Chondrocyte (in vitro differentiated cells): Measurements from ENCODE around the gene CEP89. TPM values are rescaled to one million over a fixed set of nuclear protein-coding genes. Genes with fewer than 3 reads are reported as not detected.
"Not testable (repeated sequence)": the region's sequence is repeated elsewhere in the genome, so short reads cannot be mapped to it uniquely, and the experiment has no call there.

Source experiments
- DNase-seq: peaks from one replicate; pipeline ENCODE4 v3.0.0; 2021; ENCODE audit warnings: mixed read lengths, low spot score
- H3K27ac Mint-ChIP-seq: one replicate; pipeline ENCODE4 v1.8.0; 2021; ENCODE audit warnings: mild to moderate bottlenecking, moderate library complexity, mixed read lengths; ENCODE audit not compliant: unreplicated experiment
- H3K27me3 Mint-ChIP-seq: 2 replicates; pipeline ENCODE4 v1.8.0; 2021; ENCODE audit warnings: low read depth, mixed read lengths
- H3K36me3 Mint-ChIP-seq: 2 replicates; pipeline ENCODE4 v1.8.0; 2021; ENCODE audit warnings: low read depth, mixed read lengths
- H3K4me1 Mint-ChIP-seq: 2 replicates; pipeline ENCODE4 v1.8.0; 2021; ENCODE audit warnings: low read depth, mild to moderate bottlenecking, mixed read lengths
- H3K4me3 Mint-ChIP-seq: one replicate; pipeline ENCODE4 v1.8.0; 2021; ENCODE audit warnings: mild to moderate bottlenecking, moderate library complexity, mixed read lengths; ENCODE audit not compliant: unreplicated experiment
- H3K9me3 Mint-ChIP-seq: 2 replicates; pipeline ENCODE4 v1.8.0; 2021; ENCODE audit warnings: low read depth, mixed read lengths
- total RNA-seq: library from RNA; stranded (reverse); gene quantifications from 3 replicates; pipeline ENCODE4 v1.2.1, GENCODE V29; 2021
- TF ChIP-seq, protein P1 (sequence below): fragments of 200-600 bp; sonication (generic); IDR thresholded peaks from 2 replicates; pipeline ENCODE4 v1.5.0; 2021; ENCODE audit warnings: antibody characterized with exemption, mild to moderate bottlenecking, moderate library complexity

The CEP89 gene
- total RNA-seq, 1 donor from 2014 or later = 29.8 TPM

- Mint-ChIP-seq H3K4me1 (no peaks in the 10 kb centered on the region), H3K9me3 (no peaks in the 10 kb centered on the region), H3K4me3 (no peak overlapping the region), H3K27ac (no peak overlapping the region), H3K27me3 (no peaks in the 10 kb centered on the region), H3K36me3 (peaks cover 14% of the 10 kb centered on the region)
- no peak for DNase-seq
- TF ChIP-seq, protein P1, sequence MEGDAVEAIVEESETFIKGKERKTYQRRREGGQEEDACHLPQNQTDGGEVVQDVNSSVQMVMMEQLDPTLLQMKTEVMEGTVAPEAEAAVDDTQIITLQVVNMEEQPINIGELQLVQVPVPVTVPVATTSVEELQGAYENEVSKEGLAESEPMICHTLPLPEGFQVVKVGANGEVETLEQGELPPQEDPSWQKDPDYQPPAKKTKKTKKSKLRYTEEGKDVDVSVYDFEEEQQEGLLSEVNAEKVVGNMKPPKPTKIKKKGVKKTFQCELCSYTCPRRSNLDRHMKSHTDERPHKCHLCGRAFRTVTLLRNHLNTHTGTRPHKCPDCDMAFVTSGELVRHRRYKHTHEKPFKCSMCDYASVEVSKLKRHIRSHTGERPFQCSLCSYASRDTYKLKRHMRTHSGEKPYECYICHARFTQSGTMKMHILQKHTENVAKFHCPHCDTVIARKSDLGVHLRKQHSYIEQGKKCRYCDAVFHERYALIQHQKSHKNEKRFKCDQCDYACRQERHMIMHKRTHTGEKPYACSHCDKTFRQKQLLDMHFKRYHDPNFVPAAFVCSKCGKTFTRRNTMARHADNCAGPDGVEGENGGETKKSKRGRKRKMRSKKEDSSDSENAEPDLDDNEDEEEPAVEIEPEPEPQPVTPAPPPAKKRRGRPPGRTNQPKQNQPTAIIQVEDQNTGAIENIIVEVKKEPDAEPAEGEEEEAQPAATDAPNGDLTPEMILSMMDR = no peak
Measured at GRCh38 chr19:33000910-33001309, 29.2 kb upstream of the CEP89 start.

GRCh38 chr19:33000510-33000909 is 28.8 kb upstream of the CEP89 start:
- Mint-ChIP-seq H3K27ac (no peak overlapping the region), H3K4me3 (no peak overlapping the region), H3K4me1 (no peaks in the 10 kb centered on the region), H3K27me3 (no peaks in the 10 kb centered on the region), H3K36me3 (peaks cover 14% of the 10 kb centered on the region), H3K9me3 (no peaks in the 10 kb centered on the region)
- no peak for DNase-seq
- TF ChIP-seq, protein P1 = no peak

- DNase-seq = no peak
- Mint-ChIP-seq H3K9me3 (no peaks in the 10 kb centered on the region), H3K27ac (no peak overlapping the region), H3K27me3 (no peaks in the 10 kb centered on the region), H3K36me3 (peaks cover 11% of the 10 kb centered on the region), H3K4me1 (no peaks in the 10 kb centered on the region), H3K4me3 (no peak overlapping the region)
- TF ChIP-seq, protein P1 = no peak
Measured at GRCh38 chr19:32998722-32999121, 27.0 kb upstream of the CEP89 start.

GRCh38 chr19:32997716-32998355 is 26.1 kb upstream of the CEP89 start:
- Mint-ChIP-seq H3K4me3 (no peak overlapping the region), H3K36me3 (peaks cover 8% of the 10 kb centered on the region), H3K27ac (no peak overlapping the region), H3K27me3 (no peaks in the 10 kb centered on the region), H3K4me1 (no peaks in the 10 kb centered on the region), H3K9me3 (no peaks in the 10 kb centered on the region)
- TF ChIP-seq, protein P1 = no peak
- DNase-seq = no peak

GRCh38 chr19:32997061-32997464 is 25.3 kb upstream of the CEP89 start:
- H3K36me3 Mint-ChIP-seq, H3K27ac Mint-ChIP-seq, DNase-seq: not testable (repeated sequence)

GRCh38 chr19:32995966-32996365 is 24.2 kb upstream of the CEP89 start:
- H3K36me3 Mint-ChIP-seq = peaks cover 10% of the 10 kb centered on the region
- not testable (repeated sequence) for H3K4me1 Mint-ChIP-seq, H3K27ac Mint-ChIP-seq, H3K9me3 Mint-ChIP-seq, DNase-seq, H3K4me3 Mint-ChIP-seq, H3K27me3 Mint-ChIP-seq

More at GRCh38 chr19:32997061-32997464, 25.3 kb upstream of the CEP89 start:
- H3K9me3 Mint-ChIP-seq, H3K4me1 Mint-ChIP-seq, H3K27me3 Mint-ChIP-seq, H3K4me3 Mint-ChIP-seq: not testable (repeated sequence)
